HepG2 (cell line): ENCODE data around the gene TSNAX. TPM values are rescaled to one million over a fixed set of nuclear protein-coding genes. Genes with fewer than 3 reads are reported as not detected.
A peak's percentile ranks its signal among the peaks of the same experiment; 100 is the strongest.

Experiments
- ATF7 ChIP-seq, 2 experiments: fragments of 450-650 bp in 1 of 2; sonication (generic) in 1 of 2; formaldehyde crosslinking in 1 of 2; IDR thresholded peaks; 2 replicates each; pipeline versions ENCODE4 v1.4.0 to v1.6.1; 2016 to 2020; ENCODE audit warnings: antibody characterized with exemption in 1 of 2, mild to moderate bottlenecking in 1 of 2, missing genetic modification reagents in 1 of 2
- CHD2 ChIP-seq: IDR thresholded peaks from 2 replicates; pipeline ENCODE4 v1.6.1; 2011; ENCODE audit warnings: low read depth, low read length, improper control_type of control experiment
- GFI1 ChIP-seq: sonication (generic); formaldehyde crosslinking; IDR thresholded peaks from 2 replicates; pipeline ENCODE4 v1.5.0; 2020; ENCODE audit warnings: missing genetic modification reagents, mild to moderate bottlenecking, borderline replicate concordance
- LCORL ChIP-seq, 2 experiments: fragments of 450-650 bp in 1 of 2; sonication (generic) in 1 of 2; formaldehyde crosslinking in 1 of 2; IDR thresholded peaks; 2 replicates each; pipeline versions ENCODE4 v1.5.0 to v1.6.1; 2017 to 2020; ENCODE audit warnings: antibody characterized with exemption in 1 of 2, missing genetic modification reagents in 1 of 2
- MAFK ChIP-seq, 2 experiments: IDR thresholded peaks in 1 of 2; conservative IDR thresholded peaks in 1 of 2; 2 replicates each; pipeline ENCODE4 v1.6.1; 2011; ENCODE audit warnings: improper control_type of control experiment in 2 of 2, low read length in 2 of 2
- NBN ChIP-seq: fragments of 450-650 bp; conservative IDR thresholded peaks from 2 replicates; pipeline ENCODE4 v1.6.1; 2017
- PHF21A ChIP-seq: sonication (generic); formaldehyde crosslinking; IDR thresholded peaks from 2 replicates; pipeline ENCODE4 v1.5.0; 2020; ENCODE audit warnings: mild to moderate bottlenecking, missing genetic modification reagents
- RXRB ChIP-seq: IDR thresholded peaks from 2 replicates; pipeline ENCODE4 v1.6.1; 2016; ENCODE audit warnings: borderline replicate concordance, missing genetic modification reagents, missing compliant biosample characterization
- ZNF225 ChIP-seq: sonication (generic); formaldehyde crosslinking; IDR thresholded peaks from 2 replicates; pipeline ENCODE4 v1.4.0; 2020; ENCODE audit warnings: mild to moderate bottlenecking, missing genetic modification reagents
- ZNF335 ChIP-seq: sonication (generic); formaldehyde crosslinking; IDR thresholded peaks from 2 replicates; pipeline ENCODE4 v1.4.0; 2020; ENCODE audit warnings: missing genetic modification reagents
- polyA plus RNA-seq, 8 experiments: library from polyadenylated mRNA; depleted of rRNA in 3 of 8; stranded (reverse) in 7 of 8; unstranded in 1 of 8; fragments of >200 nt; fragmentation: Illumina TruSeq in 4 of 8; extraction: Trizol in 4 of 8; gene quantifications; 2 replicates each; pipeline versions ENCODE4 v1.2.1 to v1.2.3, GENCODE V29; 2011 to 2016; ENCODE audit warnings: low read depth in 4 of 8, missing spikeins in 1 of 8, mixed read lengths in 1 of 8; ENCODE audit not compliant: insufficient read depth in 1 of 8
- total RNA-seq, 5 experiments: library from RNA; depleted of rRNA; stranded (reverse); fragments of >200 nt; fragmentation: Illumina TruSeq; extraction: Trizol; gene quantifications; 2 replicates each; pipeline ENCODE4 v1.2.3, GENCODE V29; 2016; ENCODE audit warnings: low read depth in 1 of 5
- TF ChIP-seq, protein P1 (sequence below): sonication (generic); formaldehyde crosslinking; IDR thresholded peaks from 2 replicates; pipeline ENCODE4 v1.5.0; 2020; ENCODE audit warnings: missing genetic modification reagents
- TF ChIP-seq, protein P2 (sequence below): sonication (generic); formaldehyde crosslinking; IDR thresholded peaks from 2 replicates; pipeline ENCODE4 v1.4.0; 2020; ENCODE audit warnings: mild to moderate bottlenecking, low read depth, missing genetic modification reagents
- TF ChIP-seq, protein P3 (sequence below): IDR thresholded peaks from 2 replicates; pipeline ENCODE4 v1.6.1; 2012; ENCODE audit warnings: low read depth, low read length, improper control_type of control experiment
- TF ChIP-seq, protein P4 (sequence below): sonication (generic); formaldehyde crosslinking; conservative IDR thresholded peaks from 2 replicates; pipeline ENCODE4 v1.4.0; 2020; ENCODE audit warnings: missing genetic modification reagents
- TF ChIP-seq, protein P5 (sequence below), 2 experiments: sonication (generic) in 1 of 2; formaldehyde crosslinking in 1 of 2; IDR thresholded peaks; 2 replicates each; pipeline versions ENCODE4 v1.4.0 to v1.6.1; 2018 to 2020; ENCODE audit warnings: missing genetic modification reagents in 2 of 2, borderline replicate concordance in 1 of 2, low read depth in 1 of 2, mild to moderate bottlenecking in 1 of 2, missing biosample characterization in 1 of 2
- TF ChIP-seq, protein P6 (sequence below): sonication (generic); formaldehyde crosslinking; IDR thresholded peaks from 2 replicates; pipeline ENCODE4 v1.5.1; 2020; ENCODE audit warnings: missing genetic modification reagents, mild to moderate bottlenecking, borderline replicate concordance

The TSNAX gene
- total and polyA plus RNA-seq, 2 of the 13 experiments (the other 11 are each of a cell fraction or from before 2014, with no cell fraction given) = 13.2 to 46.2 TPM

DNA sequence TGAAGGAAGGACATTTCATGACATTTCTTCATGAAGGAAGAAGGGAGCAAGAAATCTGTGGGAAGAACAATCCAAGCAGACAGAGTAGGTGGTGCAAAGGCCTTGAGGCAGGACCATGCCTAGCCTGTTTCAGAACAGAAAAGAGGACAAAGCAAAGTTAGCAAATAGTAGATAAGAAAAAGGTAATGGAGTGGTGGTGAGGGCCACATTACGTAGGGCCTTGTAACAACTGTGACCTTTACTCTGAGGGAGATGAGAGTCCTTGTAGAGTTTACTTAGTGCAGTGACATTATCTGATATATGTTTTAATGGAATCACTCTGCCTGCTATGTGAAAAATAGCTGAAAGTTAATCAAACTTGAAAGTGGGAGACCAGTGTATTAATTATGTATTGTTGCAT is 6.4 kb upstream of the TSNAX start (continued):
- TF ChIP-seq, protein P1, sequence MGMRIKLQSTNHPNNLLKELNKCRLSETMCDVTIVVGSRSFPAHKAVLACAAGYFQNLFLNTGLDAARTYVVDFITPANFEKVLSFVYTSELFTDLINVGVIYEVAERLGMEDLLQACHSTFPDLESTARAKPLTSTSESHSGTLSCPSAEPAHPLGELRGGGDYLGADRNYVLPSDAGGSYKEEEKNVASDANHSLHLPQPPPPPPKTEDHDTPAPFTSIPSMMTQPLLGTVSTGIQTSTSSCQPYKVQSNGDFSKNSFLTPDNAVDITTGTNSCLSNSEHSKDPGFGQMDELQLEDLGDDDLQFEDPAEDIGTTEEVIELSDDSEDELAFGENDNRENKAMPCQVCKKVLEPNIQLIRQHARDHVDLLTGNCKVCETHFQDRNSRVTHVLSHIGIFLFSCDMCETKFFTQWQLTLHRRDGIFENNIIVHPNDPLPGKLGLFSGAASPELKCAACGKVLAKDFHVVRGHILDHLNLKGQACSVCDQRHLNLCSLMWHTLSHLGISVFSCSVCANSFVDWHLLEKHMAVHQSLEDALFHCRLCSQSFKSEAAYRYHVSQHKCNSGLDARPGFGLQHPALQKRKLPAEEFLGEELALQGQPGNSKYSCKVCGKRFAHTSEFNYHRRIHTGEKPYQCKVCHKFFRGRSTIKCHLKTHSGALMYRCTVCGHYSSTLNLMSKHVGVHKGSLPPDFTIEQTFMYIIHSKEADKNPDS = no peak
- TF ChIP-seq ZNF225 (CRISPR knock-in tag) (no peak), RXRB (peak; percentile 20; the same call in 1 of the 2 replicates), ZNF335 (CRISPR knock-in tag) (peak; percentile 82; the same call in 1 of the 2 replicates), GFI1 (CRISPR knock-in tag) (no peak), PHF21A (CRISPR knock-in tag) (no peak), CHD2 (no peak), MAFK (conservative IDR thresholded peaks at IDR 0.05 in 1 of 2, IDR thresholded peaks at IDR 0.05 in 1 of 2; ENCODE audit: low read length in 2 of 2) (no peak), LCORL (IDR thresholded peaks at IDR 0.05) (no peak), LCORL (CRISPR knock-in tag; IDR thresholded peaks at IDR 0.05) (no peak), ATF7 (IDR thresholded peaks at IDR 0.05) (no peak), ATF7 (CRISPR knock-in tag; IDR thresholded peaks at IDR 0.05) (no peak), NBN (no peak)
- TF ChIP-seq, protein P2, sequence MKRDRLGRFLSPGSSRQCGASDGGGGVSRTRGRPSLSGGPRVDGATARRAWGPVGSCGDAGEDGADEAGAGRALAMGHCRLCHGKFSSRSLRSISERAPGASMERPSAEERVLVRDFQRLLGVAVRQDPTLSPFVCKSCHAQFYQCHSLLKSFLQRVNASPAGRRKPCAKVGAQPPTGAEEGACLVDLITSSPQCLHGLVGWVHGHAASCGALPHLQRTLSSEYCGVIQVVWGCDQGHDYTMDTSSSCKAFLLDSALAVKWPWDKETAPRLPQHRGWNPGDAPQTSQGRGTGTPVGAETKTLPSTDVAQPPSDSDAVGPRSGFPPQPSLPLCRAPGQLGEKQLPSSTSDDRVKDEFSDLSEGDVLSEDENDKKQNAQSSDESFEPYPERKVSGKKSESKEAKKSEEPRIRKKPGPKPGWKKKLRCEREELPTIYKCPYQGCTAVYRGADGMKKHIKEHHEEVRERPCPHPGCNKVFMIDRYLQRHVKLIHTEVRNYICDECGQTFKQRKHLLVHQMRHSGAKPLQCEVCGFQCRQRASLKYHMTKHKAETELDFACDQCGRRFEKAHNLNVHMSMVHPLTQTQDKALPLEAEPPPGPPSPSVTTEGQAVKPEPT = no peak
- TF ChIP-seq, protein P3, sequence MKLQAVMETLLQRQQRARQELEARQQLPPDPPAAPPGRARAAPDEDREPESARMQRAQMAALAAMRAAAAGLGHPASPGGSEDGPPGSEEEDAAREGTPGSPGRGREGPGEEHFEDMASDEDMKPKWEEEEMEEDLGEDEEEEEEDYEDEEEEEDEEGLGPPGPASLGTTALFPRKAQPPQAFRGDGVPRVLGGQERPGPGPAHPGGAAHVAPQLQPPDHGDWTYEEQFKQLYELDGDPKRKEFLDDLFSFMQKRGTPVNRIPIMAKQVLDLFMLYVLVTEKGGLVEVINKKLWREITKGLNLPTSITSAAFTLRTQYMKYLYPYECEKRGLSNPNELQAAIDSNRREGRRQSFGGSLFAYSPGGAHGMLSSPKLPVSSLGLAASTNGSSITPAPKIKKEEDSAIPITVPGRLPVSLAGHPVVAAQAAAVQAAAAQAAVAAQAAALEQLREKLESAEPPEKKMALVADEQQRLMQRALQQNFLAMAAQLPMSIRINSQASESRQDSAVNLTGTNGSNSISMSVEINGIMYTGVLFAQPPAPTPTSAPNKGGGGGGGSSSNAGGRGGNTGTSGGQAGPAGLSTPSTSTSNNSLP = peak; percentile 4; the same call in 1 of the 2 replicates
- TF ChIP-seq, protein P4, sequence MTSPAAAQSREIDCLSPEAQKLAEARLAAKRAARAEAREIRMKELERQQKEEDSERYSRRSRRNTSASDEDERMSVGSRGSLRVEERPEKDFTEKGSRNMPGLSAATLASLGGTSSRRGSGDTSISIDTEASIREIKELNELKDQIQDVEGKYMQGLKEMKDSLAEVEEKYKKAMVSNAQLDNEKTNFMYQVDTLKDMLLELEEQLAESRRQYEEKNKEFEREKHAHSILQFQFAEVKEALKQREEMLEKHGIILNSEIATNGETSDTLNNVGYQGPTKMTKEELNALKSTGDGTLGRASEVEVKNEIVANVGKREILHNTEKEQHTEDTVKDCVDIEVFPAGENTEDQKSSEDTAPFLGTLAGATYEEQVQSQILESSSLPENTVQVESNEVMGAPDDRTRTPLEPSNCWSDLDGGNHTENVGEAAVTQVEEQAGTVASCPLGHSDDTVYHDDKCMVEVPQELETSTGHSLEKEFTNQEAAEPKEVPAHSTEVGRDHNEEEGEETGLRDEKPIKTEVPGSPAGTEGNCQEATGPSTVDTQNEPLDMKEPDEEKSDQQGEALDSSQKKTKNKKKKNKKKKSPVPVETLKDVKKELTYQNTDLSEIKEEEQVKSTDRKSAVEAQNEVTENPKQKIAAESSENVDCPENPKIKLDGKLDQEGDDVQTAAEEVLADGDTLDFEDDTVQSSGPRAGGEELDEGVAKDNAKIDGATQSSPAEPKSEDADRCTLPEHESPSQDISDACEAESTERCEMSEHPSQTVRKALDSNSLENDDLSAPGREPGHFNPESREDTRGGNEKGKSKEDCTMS (CRISPR knock-in tag) = no peak
- TF ChIP-seq, protein P5, sequence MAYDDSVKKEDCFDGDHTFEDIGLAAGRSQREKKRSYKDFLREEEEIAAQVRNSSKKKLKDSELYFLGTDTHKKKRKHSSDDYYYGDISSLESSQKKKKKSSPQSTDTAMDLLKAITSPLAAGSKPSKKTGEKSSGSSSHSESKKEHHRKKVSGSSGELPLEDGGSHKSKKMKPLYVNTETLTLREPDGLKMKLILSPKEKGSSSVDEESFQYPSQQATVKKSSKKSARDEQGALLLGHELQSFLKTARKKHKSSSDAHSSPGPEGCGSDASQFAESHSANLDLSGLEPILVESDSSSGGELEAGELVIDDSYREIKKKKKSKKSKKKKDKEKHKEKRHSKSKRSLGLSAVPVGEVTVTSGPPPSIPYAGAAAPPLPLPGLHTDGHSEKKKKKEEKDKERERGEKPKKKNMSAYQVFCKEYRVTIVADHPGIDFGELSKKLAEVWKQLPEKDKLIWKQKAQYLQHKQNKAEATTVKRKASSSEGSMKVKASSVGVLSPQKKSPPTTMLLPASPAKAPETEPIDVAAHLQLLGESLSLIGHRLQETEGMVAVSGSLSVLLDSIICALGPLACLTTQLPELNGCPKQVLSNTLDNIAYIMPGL (CRISPR knock-in tag; IDR thresholded peaks at IDR 0.05; ENCODE audit: borderline replicate concordance in 1 of 2, low read depth in 1 of 2) = no peak
- TF ChIP-seq, protein P6, sequence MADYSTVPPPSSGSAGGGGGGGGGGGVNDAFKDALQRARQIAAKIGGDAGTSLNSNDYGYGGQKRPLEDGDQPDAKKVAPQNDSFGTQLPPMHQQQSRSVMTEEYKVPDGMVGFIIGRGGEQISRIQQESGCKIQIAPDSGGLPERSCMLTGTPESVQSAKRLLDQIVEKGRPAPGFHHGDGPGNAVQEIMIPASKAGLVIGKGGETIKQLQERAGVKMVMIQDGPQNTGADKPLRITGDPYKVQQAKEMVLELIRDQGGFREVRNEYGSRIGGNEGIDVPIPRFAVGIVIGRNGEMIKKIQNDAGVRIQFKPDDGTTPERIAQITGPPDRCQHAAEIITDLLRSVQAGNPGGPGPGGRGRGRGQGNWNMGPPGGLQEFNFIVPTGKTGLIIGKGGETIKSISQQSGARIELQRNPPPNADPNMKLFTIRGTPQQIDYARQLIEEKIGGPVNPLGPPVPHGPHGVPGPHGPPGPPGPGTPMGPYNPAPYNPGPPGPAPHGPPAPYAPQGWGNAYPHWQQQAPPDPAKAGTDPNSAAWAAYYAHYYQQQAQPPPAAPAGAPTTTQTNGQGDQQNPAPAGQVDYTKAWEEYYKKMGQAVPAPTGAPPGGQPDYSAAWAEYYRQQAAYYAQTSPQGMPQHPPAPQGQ (CRISPR knock-in tag) = no peak
